HG03354 (cell line): ENCODE results near the gene PGA3.
A peak's percentile ranks its signal among the peaks of the same experiment; 100 is the strongest.
"Not testable (repeated sequence)": the region's sequence is repeated elsewhere in the genome, so short reads cannot be mapped to it uniquely, and the experiment has no call there.

Experiments
- ATAC-seq: cut with Tn5 transposase; IDR thresholded peaks from one replicate; pipeline ENCODE4 v1.9.1; 2021; ENCODE audit warnings: mild to moderate bottlenecking; ENCODE audit not compliant: unreplicated experiment, poor library complexity, severe bottlenecking

The PGA3 gene

DNA sequence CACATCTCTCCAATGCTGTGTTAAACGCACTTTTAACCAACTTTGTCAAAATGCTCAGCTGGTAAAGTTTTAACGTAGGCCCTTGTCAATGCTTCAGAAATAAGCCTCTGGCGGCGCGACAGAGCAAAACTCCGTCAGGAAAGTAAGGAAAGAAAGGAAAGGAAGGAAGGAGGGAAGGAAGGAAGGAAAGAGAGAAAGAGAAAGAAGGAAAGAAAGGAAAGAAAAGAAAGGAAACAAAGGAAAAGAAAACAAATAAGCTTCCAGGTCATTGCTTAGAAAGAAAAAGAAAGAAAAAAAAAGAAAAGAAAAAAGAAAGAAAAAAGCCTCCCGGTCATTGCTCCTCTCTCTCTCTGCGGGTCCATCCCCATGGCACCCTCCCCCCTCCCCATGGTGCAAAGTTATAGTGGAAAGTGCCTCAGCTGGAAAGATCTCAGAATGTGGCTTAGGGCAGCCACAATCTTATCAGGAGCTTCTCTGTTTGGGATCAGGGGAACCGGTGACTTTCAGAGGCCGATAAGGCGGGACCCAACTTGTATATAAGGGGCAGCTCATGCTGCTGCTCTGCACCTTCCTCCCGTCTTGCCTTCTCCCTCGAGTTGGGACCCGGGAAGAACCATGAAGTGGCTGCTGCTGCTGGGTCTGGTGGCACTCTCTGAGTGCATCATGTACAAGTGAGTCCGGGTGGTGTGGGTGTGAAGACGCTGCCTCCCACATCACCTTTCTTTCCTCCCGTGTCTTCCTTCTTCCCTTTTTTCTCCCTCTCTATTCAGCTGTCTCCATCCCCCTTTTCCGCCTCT is at the start of gene PGA3:
PGA3 (plus strand) TSS at position 566 of the 797 bp plus-strand sequence; CDS start at position 616, 50 bp downstream.
- not testable (repeated sequence) for ATAC-seq

DNA sequence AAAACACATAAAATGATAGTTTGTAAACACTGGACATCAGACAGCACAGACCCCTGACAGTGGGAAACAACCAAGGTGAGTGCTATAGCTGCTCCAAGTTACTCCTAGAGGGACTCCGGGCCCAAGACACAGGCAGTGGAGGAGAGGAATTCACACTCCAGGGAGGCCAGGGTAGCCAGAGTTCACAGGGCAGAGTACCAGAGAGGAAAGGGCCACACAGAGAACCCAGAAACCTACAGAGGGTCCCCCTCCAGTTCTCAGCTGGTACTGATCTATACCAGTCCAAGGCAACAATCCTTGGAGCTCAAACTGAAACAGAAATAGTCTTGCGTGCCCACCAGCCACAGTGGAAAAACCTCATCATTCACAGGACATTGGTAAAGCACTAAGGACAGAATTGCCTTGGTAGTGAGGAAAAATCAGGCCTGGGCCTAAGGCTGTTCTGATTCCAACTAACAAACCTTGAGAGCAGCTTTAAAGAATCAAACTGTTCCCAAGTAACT is 49.7 kb upstream of the PGA3 start:
- ATAC-seq: no peak

- ATAC-seq: no peak
Observed at GRCh38 chr11:61154528-61154927, 48.8 kb upstream of the PGA3 start.

DNA sequence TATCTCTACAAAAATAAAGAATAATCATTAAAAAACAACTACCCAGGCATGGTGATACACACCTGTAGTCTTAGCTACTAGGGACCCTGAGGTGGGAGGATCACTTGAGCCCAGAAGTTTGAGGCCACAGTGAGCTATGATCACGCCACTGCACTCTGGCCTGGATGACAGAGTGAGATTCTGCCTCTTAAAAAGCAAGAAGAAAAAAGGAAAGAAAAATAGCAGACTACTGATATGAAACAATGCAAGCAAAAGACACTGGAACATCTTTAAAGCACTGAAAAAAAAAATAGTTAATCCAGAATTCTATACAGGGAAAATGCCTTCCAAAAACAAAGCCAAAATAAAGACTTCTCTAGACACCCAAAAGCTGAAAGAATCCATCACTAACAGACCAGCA is 48.0 kb upstream of the PGA3 start:
- ATAC-seq: no peak

DNA sequence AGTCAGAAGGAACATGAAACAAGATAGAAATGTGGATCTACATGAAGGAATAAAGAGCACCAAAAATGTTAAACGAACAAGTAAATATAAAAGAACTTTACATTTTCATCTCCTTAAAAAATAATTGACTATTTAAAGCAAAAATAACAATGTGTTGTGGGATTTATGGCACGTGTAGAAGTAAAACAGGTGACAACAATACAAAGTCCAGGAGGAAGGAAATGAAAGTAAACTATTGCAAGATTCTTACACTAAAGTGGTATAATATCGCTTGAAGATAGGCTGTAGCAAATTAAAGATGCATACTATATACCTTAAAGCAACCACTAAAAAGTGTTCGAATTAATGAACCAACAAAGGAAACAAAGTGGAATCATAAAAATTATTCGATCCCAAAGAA is 47.6 kb upstream of the PGA3 start:
- no peak for ATAC-seq

DNA sequence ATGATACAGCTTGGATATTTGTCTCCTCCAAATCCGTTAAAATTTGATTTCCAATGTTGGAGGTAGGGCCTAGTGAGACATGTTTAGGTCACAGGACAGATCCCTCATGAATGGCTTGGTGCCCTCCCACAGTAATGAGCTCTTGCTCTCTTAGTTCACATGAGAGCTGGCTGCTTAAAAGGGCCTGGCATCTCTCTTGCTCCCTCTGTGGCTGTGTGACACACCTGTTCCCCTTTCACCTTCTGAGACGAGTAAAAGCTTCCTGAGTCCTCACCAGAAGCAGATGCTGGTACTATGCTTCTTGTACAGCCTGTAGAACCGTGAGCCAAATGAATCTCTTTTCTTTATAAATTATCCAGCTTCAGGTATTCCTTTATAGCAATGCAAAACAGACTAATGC is 45.6 kb upstream of the PGA3 start:
- ATAC-seq: no peak

DNA sequence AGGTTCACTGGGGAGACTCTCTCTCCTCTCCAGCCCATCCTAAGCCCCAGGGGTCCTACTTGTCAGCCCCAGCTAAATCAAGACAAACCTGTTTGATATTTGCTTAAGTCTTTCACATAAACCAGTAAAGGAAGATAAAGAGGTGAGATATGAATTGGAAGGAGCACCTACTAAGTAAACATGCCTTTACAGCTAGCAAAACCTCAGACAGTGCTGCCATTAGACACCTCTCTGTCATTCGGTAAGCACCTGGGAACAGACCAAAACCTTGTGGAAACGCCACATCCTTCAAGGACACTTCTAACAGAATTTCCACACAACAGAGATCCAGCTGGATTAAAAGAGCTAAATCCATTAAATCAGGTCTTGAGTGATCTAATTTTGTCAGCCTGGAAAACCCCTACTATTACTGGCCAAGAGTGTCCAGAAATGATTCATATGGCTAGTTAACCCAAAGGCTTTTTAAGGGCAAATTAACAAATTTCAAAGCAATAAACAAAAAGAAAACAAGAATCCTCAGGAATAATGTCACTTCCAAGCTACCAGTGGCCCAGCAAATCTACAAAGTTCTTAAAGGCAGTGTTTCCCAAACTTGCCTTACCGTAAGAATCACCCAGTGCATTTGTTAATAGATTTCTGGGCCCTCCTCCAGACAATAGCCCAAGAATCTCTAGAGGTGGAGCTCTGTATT is 44.5 kb upstream of the PGA3 start:
- ATAC-seq: no peak

DNA sequence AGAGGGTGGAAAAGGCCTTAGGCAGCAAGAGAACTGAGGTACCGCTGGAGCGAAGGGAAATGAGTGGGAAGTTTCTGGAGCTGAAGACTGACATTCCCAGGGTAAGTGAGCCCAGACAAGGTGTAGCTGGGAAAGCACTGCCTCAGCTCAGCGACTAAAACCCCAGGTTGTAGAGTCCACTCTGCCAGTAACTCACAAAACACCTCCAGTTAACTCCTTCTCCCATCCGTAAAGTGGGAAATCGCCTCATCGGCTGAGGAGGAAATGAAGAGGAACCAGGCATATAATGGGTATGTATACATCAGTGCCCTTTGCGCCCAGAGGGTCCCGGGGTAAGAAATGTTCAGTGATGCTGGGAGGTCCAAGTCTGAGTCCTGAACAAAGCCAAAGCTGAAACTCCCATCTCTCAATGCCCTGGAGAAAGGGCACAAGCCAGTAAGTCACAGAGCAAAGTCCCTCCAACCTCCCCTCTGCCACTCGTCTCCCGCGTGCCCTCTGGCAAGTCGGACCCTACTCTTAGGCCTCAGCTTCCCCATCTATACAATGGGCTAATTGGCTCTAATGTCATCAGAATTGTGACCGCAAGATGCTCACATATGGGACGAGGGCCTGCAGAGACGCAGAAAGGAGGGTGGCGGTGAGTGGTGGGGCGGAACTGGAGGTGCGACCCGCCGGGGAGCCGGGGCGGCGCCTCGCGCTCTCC is 42.7 kb upstream of the PGA3 start:
- no peak for ATAC-seq

- peak; percentile 77 for ATAC-seq
Observed at GRCh38 chr11:61161190-61162091, 41.9 kb upstream of the PGA3 start, which contains the start of gene VPS37C. VPS37C (minus strand) TSS chr11:61161426; CDS start chr11:61138829, 22,597 bp downstream.

- no peak for ATAC-seq
Observed at GRCh38 chr11:61162092-61162941, 41.0 kb upstream of the PGA3 start.

DNA sequence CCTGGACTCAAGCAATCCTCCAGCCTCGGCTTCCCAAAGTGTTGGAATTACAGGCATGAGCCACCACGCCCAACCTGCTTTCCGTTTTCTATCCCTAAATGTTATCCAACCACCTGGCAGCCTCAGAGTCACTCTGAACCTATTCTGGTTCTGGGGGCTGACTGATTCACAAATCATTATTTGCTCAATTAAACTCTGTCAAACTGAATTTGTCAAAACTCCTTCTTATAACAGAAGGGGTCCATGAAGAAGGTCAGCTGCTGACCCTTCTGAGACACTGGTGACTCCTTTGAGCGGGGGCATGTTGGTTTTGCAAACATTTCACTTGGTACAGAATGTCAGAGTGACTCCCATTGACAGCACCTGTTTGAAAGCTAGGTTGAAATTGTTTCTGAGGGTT is 40.3 kb upstream of the PGA3 start:
- no peak for ATAC-seq

DNA sequence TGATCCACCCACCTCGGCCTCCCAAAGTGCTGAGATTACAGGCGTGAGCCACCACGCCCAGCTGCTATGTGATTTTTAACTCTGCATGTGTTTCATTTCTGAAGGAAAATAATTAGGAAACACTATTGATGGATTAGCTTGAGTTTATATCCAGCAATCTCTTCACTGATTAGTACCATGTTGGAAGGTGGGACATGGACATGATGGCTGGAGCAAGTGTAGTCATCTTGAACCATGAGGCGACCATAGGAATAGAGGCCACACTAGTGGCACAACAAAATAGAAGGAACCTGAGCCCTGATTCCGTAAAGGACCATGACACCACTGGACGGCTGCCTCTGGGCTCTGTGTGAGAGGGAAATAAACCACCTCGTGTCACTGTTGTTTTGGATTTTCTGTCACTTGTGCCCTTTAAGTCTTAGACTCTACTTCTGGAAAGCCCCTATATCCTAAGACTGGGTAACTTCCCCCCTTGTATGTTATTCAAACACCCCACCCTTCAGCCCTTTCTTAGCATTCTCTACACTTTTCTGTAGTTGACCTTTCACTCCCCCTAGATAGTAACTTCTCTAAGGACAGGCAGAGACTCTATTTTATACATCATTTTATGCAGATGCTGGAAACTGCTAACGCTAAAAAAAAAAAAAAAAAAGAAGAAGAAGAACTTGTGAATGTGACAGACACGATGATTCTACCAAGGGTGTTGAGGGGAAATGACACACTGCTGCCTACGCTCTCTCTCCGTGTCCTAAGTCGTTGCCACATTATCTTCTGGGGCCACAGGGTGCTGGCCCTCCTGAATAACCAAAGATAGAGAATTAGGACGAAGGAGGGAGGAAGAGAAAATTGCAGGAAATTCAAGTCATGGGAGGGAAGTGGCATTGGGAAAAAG is 39.4 kb upstream of the PGA3 start:
- ATAC-seq: no peak

- ATAC-seq: no peak
Observed at GRCh38 chr11:61164606-61165424, 38.5 kb upstream of the PGA3 start.

- not testable (repeated sequence) for ATAC-seq
Observed at GRCh38 chr11:61165785-61166184, 37.5 kb upstream of the PGA3 start.

DNA sequence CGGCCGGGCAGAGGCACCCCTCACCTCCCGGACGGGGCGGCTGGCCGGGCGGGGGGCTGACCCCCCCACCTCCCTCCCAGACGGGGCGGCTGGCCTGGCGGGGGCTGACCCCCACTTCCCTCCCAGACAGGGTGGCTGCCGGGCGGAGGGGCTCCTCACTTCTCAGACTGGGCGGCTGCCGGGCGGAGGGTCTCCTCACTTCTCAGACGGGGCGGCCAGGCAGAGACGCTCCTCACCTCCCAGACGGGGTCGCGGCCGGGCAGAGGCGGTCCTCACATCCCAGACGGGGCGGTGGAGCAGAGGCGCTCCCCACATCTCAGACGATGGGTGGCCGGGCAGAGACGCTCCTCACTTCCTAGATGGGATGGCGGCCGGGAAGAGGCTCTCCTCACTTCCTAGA is 37.0 kb upstream of the PGA3 start:
- not testable (repeated sequence) for ATAC-seq

- ATAC-seq: no peak
Observed at GRCh38 chr11:61168042-61168688, 35.1 kb upstream of the PGA3 start.
